T47D (cell line): ENCODE measurements around the gene ZDHHC14.

ENCODE experiments used
- DNase-seq, 2 experiments: peaks; one replicate each; pipeline versions ENCODE4 v3.0.0 to v3.0.0-alpha.2; 2011 to 2012; ENCODE audit warnings: low read depth in 1 of 2, low spot score in 1 of 2
- JUND ChIP-seq: IDR thresholded peaks from 2 replicates; pipeline ENCODE4 v1.6.1; 2012; ENCODE audit warnings: low read depth
- in situ Hi-C: cut with HindIII; loops from 2 replicates; pipeline ENCODE4 v1.10.0; 2016; ENCODE audit warnings: low sequenced_read_pairs, low pct_unique_long_range_greater_than_20kb

Gene ZDHHC14

DNA sequence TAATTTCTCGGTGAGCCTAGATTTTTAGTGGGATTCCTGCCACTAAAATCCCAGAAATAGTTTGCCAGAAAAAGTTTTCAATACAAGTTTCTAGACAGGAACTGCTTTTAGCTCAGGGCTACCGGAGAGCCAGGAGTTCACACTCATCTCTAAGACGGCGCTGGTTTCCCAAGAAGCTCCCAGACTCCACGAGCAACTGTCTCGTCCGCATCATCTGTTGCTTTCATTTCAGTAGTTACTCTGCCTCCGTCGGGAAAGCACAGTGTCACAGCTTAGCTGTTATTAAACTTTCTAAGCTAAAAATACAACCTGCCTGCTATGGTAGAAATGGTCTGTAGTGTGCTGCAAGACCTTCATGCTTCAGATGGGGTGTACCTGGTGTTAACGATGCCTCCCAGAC lies 244.8 kb downstream of the ZDHHC14 start:
- no peak for DNase-seq
- no peak for TF ChIP-seq JUND
- in situ Hi-C loops: no loop called here

DNA sequence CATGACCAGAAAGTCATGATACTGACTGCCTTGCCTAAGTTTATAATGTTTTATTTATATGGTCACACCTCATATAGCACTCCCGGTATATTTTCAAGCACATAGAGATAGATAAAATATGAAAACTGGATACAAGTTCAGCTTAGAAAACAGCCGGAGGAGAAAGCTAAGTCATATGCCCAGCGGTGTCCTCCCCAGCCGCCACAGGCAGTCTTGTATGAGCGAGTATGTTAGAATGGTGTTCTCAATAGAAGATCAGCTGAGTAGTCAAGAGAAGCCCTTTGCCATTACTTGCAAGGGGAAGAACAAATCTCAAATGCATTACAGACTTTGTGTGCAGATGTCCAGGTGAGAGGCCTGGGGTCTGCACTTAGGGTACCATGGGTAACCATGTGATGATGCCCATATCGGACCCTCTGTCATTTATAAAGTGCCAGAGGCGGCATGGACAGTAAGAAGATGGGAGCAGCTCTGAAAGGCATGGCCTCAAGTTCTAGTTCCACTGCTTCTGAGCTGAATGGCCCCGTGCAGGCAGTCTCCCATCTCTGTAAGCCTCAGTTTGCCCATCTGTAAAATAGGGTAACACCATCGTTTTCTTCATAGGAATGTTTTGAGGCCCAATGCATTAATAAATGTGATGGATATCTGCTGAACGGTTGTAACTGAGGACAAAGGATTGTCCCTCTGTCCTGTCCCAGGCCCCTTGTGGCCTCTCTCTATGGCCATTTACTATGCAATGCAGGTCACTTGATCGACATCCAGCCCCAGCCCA lies 246.4 kb downstream of the ZDHHC14 start:
- in situ Hi-C loops: no loop called here

DNA sequence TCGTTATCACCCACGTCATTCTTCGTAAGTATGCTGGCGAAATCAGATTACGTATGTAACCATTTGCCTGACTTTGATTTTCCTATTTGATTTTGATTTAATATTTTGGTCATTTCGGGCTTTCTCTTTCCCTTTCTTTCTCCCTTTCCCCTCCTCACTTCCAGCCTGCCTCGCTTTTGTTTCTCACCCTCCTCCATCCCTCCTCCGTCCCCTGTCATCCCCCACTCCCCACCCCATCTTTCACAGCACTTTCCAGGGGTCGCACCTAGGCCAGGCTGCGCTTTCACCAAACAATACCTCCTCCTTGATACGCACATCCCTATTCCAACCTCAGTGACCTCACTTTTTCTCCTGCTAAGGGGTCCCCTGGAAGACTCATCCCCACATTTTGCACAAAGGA lies 247.5 kb downstream of the ZDHHC14 start:
- in situ Hi-C loops: no loop called here
- no peak for TF ChIP-seq JUND
- no peak for DNase-seq

More for the DNA sequence above, 246.4 kb downstream of the ZDHHC14 start:
- TF ChIP-seq JUND: no peak
- DNase-seq: no peak

DNA sequence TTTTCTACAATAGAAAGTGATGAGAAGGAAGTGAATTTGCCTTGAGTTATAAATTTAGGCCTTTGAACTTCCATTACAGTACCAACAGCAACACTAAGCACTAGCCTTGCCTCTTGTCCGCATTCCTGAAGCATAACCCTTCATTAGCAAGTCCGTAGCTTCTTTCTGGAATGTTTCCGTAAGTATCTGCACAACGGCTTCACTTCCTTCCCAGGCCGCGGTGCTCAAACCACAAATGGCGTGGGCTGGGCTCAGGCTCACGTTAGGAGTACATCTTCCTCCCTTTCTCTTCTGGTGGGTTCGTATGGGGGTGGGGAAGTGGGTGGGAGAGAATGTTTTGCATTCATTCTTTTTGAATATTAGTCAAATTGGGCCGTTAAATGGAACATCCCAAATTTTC lies 248.2 kb downstream of the ZDHHC14 start:
- TF ChIP-seq JUND: no peak
- DNase-seq: no peak
- in situ Hi-C loops: no loop called here

DNA sequence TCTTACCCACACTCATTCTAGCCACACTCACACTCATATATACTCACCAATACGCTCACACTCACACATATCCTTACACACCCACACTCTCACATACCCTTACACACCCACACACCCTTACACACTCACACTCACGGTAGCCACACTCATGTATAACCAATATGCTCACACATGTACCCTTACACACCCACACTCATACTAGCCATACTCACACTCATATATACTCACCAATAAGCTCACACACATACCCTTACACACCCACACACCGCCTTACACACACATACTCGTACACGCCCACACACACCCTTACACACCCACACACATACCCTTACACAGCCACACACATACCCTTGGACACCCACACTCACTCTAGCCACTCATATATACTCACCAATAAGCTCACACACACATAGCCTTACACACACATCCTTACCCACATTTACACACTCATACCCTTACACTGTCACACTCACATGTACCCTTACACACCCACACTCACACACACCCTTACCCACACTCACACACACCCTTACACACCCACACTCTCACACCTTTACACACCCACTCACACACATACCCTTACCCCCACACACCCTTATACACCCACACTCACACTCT lies 249.6 kb downstream of the ZDHHC14 start:
- TF ChIP-seq JUND: no peak
- in situ Hi-C loops: no loop called here
- no peak for DNase-seq

DNA sequence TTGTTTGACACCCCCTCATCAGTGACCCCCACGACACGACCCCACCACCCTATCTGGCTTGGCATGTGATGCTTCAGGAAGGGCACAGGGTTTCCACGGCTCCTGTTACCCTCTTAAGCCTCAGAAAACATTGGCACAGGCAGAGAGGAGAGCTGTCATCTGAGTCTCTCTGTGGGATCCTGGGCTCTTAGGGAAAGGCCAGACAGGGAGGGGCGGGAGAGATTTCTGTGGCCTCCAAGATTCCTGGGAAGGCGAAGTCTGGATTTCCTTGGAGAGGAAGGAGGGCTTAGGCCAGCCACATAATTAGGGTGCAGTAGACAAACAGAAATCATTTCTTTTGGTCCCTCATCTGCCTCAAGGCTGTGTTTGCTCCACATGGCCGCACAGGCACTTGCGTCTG lies 250.4 kb downstream of the ZDHHC14 start:
- TF ChIP-seq JUND: no peak
- no peak for DNase-seq
- in situ Hi-C loops: no loop called here

DNA sequence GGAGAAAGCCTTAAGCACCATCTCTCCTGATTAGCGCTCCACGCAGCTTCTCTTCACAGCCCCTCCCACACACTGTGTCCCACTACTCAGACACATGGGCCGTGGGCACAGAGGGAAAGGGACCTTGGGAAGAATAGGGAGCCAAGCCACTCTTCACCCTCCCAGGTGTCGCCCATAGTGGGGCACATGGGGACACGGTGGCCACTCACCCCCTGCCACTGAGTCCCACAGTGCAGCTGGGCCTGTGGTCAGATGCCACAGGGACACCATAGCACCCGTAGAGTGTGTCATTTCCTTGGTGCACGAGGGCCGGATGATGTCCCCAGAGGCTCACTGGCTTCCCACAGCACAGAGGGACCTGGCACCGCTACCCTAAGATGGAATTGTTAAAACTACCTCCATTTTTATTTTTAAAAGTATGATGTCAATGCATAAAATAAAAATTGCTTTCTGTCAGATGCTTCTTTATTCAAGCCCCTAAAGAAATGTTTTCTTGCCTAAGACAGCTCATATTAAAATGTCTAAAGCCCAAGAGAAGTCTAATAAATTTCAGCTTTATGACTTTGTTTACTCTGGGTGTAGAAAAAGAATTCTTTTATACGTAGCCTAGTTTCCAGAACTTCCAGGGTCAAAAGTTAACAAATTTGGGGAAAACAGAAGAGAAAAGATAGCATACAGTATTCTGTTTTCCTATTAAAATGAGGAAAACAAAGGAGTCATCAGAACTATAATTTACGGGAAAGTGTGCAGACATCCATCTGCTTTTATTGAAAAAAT lies 251.0 kb downstream of the ZDHHC14 start:
- no peak for TF ChIP-seq JUND
- in situ Hi-C loops: no loop called here
- no peak for DNase-seq

DNA sequence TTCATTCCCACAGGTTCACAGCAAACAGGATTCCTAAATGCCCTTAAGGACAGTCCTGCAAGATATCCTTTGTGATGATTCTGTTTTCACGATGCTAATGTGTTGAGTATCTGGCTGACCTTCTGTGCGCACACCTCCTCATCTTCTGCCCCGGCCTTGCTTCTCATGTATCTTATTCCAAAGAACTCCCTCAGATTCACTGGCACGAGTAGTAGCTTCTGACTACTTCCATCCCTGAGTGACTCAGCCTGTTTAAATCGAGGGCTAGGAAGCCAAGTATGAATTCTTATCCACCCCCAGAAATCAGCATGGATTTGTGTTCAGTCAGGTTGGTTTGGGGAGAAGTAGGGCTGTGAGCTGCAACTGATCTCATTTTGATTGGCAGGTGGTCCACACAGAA lies 251.8 kb downstream of the ZDHHC14 start:
- DNase-seq: no peak
- no peak for TF ChIP-seq JUND
- in situ Hi-C loops: no loop called here

DNA sequence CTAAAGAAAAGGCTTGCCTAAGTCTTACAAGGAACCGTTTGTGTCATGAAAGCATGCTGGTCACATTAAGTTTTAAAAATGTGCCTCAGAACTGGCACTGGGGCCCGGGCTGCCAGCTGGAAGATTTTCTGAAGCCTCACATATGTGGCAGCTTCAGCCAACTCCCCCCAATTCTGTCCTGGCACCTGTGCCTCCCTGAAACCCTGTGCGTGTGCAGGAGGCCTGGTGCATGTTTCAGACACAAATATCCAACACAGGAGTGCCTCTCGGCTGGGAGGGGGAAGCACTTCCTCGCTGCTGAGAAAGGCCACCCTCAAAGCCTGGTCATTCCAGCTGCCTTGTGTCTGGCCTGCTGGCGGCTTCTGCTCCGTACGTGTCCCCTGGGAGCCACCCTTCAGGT lies 253.6 kb downstream of the ZDHHC14 start:
- in situ Hi-C loops: no loop called here

DNA sequence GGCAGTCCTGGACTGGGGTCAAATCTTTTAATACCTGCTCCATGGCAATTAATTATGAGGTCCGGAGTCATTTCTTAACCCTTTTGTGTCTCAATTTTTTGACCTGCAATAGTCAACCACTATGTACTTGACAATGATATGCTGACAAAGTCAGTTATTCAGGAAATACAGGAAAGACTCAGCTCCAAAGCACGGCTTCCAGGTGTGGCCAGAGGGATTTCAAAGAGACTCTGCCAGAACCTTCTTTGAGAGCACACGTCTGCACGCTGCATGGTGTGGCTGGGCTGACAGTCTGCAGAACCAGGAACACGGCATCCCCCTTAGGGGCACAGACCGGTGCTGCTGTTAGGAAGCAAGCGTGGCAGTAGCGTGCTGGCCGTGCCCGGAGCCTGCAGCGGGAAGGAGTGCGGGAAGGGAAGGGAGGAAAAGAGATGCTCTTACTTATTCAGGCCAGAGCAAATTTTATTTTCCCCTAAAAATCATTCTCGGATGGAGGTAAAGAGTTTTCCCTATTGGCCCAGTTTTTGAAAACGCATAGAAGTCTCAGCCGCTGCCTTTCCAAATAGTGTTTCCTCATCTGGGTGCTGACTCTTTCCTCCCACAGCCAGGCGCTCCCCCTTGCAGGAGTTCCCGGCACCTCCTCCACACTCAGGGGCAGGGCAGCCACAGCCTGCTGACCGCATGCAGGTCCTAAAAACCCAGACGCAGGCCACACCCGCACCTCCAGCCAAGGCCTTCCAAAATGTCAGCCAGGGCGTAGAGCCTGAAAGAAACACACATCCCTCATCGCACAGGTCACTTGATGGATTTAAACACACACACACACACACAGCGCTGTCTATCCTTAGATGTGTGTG lies 254.6 kb downstream of the ZDHHC14 start:
- TF ChIP-seq JUND: no peak
- peak in 1 of 2 experiments; percentile 21 for DNase-seq
- in situ Hi-C loops: no loop called here

More for the DNA sequence above, 253.6 kb downstream of the ZDHHC14 start:
- no peak for TF ChIP-seq JUND
- no peak for DNase-seq

DNA sequence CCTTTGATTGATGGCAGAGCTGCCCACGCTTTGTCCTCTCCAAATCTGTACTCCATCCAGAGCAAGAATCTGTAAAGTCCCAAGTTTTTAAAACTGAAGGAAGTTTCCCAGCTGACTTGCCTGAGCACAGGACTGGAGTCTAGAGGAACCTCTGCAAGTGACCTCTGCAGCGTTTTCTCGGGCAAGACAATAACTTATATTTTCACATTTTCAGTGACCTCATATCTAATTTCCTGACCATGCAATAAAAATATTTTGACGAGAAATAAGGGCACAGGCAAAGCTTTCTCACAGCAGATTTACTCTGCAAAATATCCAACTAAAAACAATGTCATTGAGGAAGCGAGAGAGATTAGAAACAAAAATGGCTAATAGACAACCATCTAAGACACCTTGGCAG lies 256.5 kb downstream of the ZDHHC14 start:
- DNase-seq: no peak
- in situ Hi-C loops: no loop called here
- TF ChIP-seq JUND: no peak

DNA sequence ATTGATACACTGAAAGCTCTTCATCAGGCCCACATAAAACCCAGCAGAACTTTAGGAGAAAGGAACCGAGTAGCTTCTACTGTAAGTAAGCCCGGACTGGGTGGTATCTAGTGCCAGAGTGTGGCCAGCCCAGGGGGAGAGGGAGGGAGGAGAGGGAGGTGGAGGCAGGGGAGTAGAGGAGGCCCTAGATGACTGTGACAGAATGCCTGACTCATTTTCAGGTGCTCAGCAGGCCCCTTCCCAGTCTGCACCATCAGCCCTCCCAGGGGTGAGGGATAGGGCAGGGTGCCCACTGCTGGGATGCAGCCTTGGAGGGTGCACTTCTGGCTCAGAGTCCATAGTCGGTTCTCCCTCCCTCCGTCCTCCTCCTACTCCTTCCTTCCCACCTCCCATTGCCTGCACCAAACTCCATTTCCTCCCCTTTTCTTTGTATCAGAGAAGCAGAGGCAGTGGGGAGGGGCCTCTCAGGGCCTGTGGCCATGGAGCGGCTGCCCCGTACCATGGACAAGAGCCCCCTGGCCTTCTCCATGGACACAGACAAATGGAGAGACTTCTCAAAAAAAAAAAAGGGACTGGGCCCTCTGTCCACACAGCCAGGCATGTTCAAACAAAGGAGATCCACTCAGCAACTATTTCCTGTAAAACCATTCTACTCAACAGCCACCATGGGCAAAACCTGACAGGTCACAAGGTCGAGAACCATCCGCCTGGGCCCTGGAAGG lies 257.1 kb downstream of the ZDHHC14 start:
- in situ Hi-C loops: no loop called here
- TF ChIP-seq JUND: no peak
- DNase-seq: no peak
